NK-92 (cell line): ENCODE measurements around the gene TAX1BP1.
"Not testable (repeated sequence)": the region's sequence is repeated elsewhere in the genome, so short reads cannot be mapped to it uniquely, and the experiment has no call there.

Experiments
- DNase-seq: peaks from one replicate; lab custom pipeline; 2025; ENCODE audit not compliant: unreplicated experiment; lab: John Stamatoyannopoulos, UW

The TAX1BP1 gene

GRCh38 chr7:27840760-27841364 is 100.9 kb downstream of the TAX1BP1 start:
- DNase-seq: no peak

GRCh38 chr7:27842094-27842692 is 102.2 kb downstream of the TAX1BP1 start:
- DNase-seq: no peak

GRCh38 chr7:27842851-27843250 is 102.9 kb downstream of the TAX1BP1 start:
- no peak for DNase-seq

- no peak for DNase-seq
Measured at GRCh38 chr7:27843584-27844305, 103.8 kb downstream of the TAX1BP1 start.

- no peak for DNase-seq
Measured at GRCh38 chr7:27846388-27846787, 106.4 kb downstream of the TAX1BP1 start.

GRCh38 chr7:27850531-27850930 is 110.6 kb downstream of the TAX1BP1 start:
- DNase-seq: no peak

- DNase-seq: not testable (repeated sequence)
Measured at GRCh38 chr7:27856703-27857485, 116.9 kb downstream of the TAX1BP1 start.

GRCh38 chr7:27860800-27861199 is 120.8 kb downstream of the TAX1BP1 start:
- DNase-seq: no peak

GRCh38 chr7:27861747-27862146 is 121.8 kb downstream of the TAX1BP1 start:
- no peak for DNase-seq

GRCh38 chr7:27863880-27864279 is 123.9 kb downstream of the TAX1BP1 start:
- no peak for DNase-seq

- no peak for DNase-seq
Measured at GRCh38 chr7:27866256-27866655, 126.3 kb downstream of the TAX1BP1 start.

- DNase-seq: no peak
Measured at GRCh38 chr7:27866828-27867672, 127.1 kb downstream of the TAX1BP1 start.

- DNase-seq: no peak
Measured at GRCh38 chr7:27868131-27868550, 128.2 kb downstream of the TAX1BP1 start.

- no peak for DNase-seq
Measured at GRCh38 chr7:27869056-27869455, 129.1 kb downstream of the TAX1BP1 start.

- no peak for DNase-seq
Measured at GRCh38 chr7:27870595-27870994, 130.6 kb downstream of the TAX1BP1 start.

GRCh38 chr7:27871086-27871485 is 131.1 kb downstream of the TAX1BP1 start:
- DNase-seq: no peak

- no peak for DNase-seq
Measured at GRCh38 chr7:27871866-27872265, 131.9 kb downstream of the TAX1BP1 start.

- DNase-seq: no peak
Measured at GRCh38 chr7:27872356-27873275, 132.7 kb downstream of the TAX1BP1 start.
